Measurements from ENCODE around the gene FBN1.

The FBN1 gene

GRCh38 chr15:48435321-48435720 is 210.2 kb downstream of the FBN1 start:
- TF ChIP-seq ZNF70 (CRISPR knock-in tag; IDR thresholded peaks at IDR 0.05), result no peak
- no peak for TF ChIP-seq ZC3H10 (CRISPR knock-in tag; IDR thresholded peaks at IDR 0.05)
- no peak for TF ChIP-seq TCF4 (CRISPR knock-in tag; IDR thresholded peaks at IDR 0.05; ENCODE audit: borderline replicate concordance)
- no peak for TF ChIP-seq TSHZ2 (CRISPR knock-in tag; IDR thresholded peaks at IDR 0.05)
- no peak for TF ChIP-seq ZFP3 (CRISPR knock-in tag; IDR thresholded peaks at IDR 0.05)
- TF ChIP-seq ZFP30 (CRISPR knock-in tag; IDR thresholded peaks at IDR 0.05), result no peak
- TF ChIP-seq PATZ1 (CRISPR knock-in tag; IDR thresholded peaks at IDR 0.05; ENCODE audit: borderline replicate concordance), result no peak
- no peak for TF ChIP-seq ZNF8 (CRISPR knock-in tag; IDR thresholded peaks at IDR 0.05)
- no peak for ATAC-seq

- ATAC-seq, result peak; percentile 72
- TF ChIP-seq RARB (CRISPR knock-in tag; IDR thresholded peaks at IDR 0.05) (no peak), PATZ1 (CRISPR knock-in tag; IDR thresholded peaks at IDR 0.05; ENCODE audit: borderline replicate concordance) (no peak), CSDC2 (CRISPR knock-in tag; IDR thresholded peaks at IDR 0.05) (no peak), CSRNP3 (CRISPR knock-in tag; IDR thresholded peaks at IDR 0.05) (no peak), CREB5 (CRISPR knock-in tag; IDR thresholded peaks at IDR 0.05; ENCODE audit: low read depth) (no peak), ZNF565 (CRISPR knock-in tag; conservative IDR thresholded peaks at IDR 0.05; ENCODE audit: low read depth) (no peak), PPARA (CRISPR knock-in tag; IDR thresholded peaks at IDR 0.05; ENCODE audit: borderline replicate concordance) (no peak), ISL1 (CRISPR knock-in tag; IDR thresholded peaks at IDR 0.05) (no peak)
These were observed 212.2 kb downstream of the FBN1 start for GRCh38 chr15:48433226-48433886.

GRCh38 chr15:48432688-48433087 is 212.8 kb downstream of the FBN1 start:
- ATAC-seq, result no peak
- TF ChIP-seq ARNTL (CRISPR knock-in tag; IDR thresholded peaks at IDR 0.05; ENCODE audit: borderline replicate concordance, low read depth), result no peak

GRCh38 chr15:48427960-48428547 is 217.5 kb downstream of the FBN1 start:
- peak; percentile 91 for ATAC-seq

More at GRCh38 chr15:48427960-48428547, 217.5 kb downstream of the FBN1 start:
- peak; percentile 67 for TF ChIP-seq ISL1 (CRISPR knock-in tag; IDR thresholded peaks at IDR 0.05)
- TF ChIP-seq CSRNP3 (CRISPR knock-in tag; IDR thresholded peaks at IDR 0.05), result no peak
- TF ChIP-seq CREB5 (CRISPR knock-in tag; IDR thresholded peaks at IDR 0.05; ENCODE audit: low read depth), result peak; percentile 66; the same call in 1 of the 2 replicates
- TF ChIP-seq ZNF70 (CRISPR knock-in tag; IDR thresholded peaks at IDR 0.05), result 0 out of 2 replicates have a peak, but pooled peaks have one; percentile 21
